Measurements from ENCODE around the gene SLC38A10. TPM values are rescaled to one million over a fixed set of nuclear protein-coding genes. Genes with fewer than 3 reads are reported as not detected.

Gene SLC38A10
- total and polyA plus RNA-seq, 2 donors from 2014 or later = 72.7 to 89.7 TPM

- FAIRE-seq (no peak), DNase-seq (no peak)
- intact Hi-C loops (cut with DNase I) = no loop called here
- peaks cover 0 to 12% (median 0%) of the 10 kb centered on the region in 3 donors for H3K4me1 ChIP-seq (ENCODE audit: control insufficient read depth in 2 of 3, insufficient read depth in 2 of 3, low read depth in 1 of 3, low read length in 3 of 3)
- no peaks in the 10 kb centered on the region for H3K27me3 ChIP-seq (ENCODE audit: control insufficient read depth, insufficient read depth, low read length)
- no peak for TF ChIP-seq CTCF (IDR thresholded peaks at IDR 0.05; ENCODE audit: borderline replicate concordance, extremely low read depth, insufficient read depth)
- no peak overlapping the region for H3K9ac ChIP-seq (ENCODE audit: low read length in 3 of 3)
- H3K36me3 ChIP-seq (ENCODE audit: control insufficient read depth in 2 of 3, insufficient read depth in 3 of 3, low read length in 3 of 3) = peaks cover 0 to 10% (median 7%) of the 10 kb centered on the region in 3 donors
- no peak overlapping the region for H3K27ac ChIP-seq (ENCODE audit: low read depth in 2 of 2, low read length in 2 of 2)
- H3K4me3 ChIP-seq (ENCODE audit: low read length in 3 of 3) = no peak overlapping the region
- H3K9me3 ChIP-seq (ENCODE audit: control insufficient read depth in 2 of 3, insufficient read depth in 1 of 3, low read length in 3 of 3) = no peaks in the 10 kb centered on the region
Observed at GRCh38 chr17:81288715-81289114, 6.4 kb downstream of the SLC38A10 start.

GRCh38 chr17:81287741-81288430 is 7.2 kb downstream of the SLC38A10 start:
- no peak overlapping the region for H3K27ac ChIP-seq (ENCODE audit: low read depth in 2 of 2, low read length in 2 of 2)
- FAIRE-seq (no peak), DNase-seq (no peak)
- H3K4me1 ChIP-seq (ENCODE audit: control insufficient read depth in 2 of 3, insufficient read depth in 2 of 3, low read depth in 1 of 3, low read length in 3 of 3) = peaks cover 0 to 9% (median 0%) of the 10 kb centered on the region in 3 donors
- no peaks in the 10 kb centered on the region for H3K27me3 ChIP-seq (ENCODE audit: control insufficient read depth, insufficient read depth, low read length)
- intact Hi-C loops (cut with DNase I) = no loop called here
- no peaks in the 10 kb centered on the region for H3K9me3 ChIP-seq (ENCODE audit: control insufficient read depth in 2 of 3, insufficient read depth in 1 of 3, low read length in 3 of 3)
- no peak for TF ChIP-seq CTCF (IDR thresholded peaks at IDR 0.05; ENCODE audit: borderline replicate concordance, extremely low read depth, insufficient read depth)
- peaks cover 0 to 10% (median 7%) of the 10 kb centered on the region in 3 donors for H3K36me3 ChIP-seq (ENCODE audit: control insufficient read depth in 2 of 3, insufficient read depth in 3 of 3, low read length in 3 of 3)
- no peak overlapping the region for H3K9ac ChIP-seq (ENCODE audit: low read length in 3 of 3)
- no peak overlapping the region for H3K4me3 ChIP-seq (ENCODE audit: low read length in 3 of 3)

GRCh38 chr17:81287152-81287551 is 8.0 kb downstream of the SLC38A10 start:
- no peak for TF ChIP-seq CTCF (IDR thresholded peaks at IDR 0.05; ENCODE audit: borderline replicate concordance, extremely low read depth, insufficient read depth)
- peak in 2 of 5 donors; percentile 38 to 71 for DNase-seq
- FAIRE-seq = no peak
- H3K9ac ChIP-seq (ENCODE audit: low read length in 3 of 3) = no peak overlapping the region
- intact Hi-C loops (cut with DNase I) = no loop called here
- H3K36me3 ChIP-seq (ENCODE audit: control insufficient read depth in 2 of 3, insufficient read depth in 3 of 3, low read length in 3 of 3) = peaks cover 0 to 10% (median 7%) of the 10 kb centered on the region in 3 donors
- no peaks in the 10 kb centered on the region for H3K9me3 ChIP-seq (ENCODE audit: control insufficient read depth in 2 of 3, insufficient read depth in 1 of 3, low read length in 3 of 3)
- no peak overlapping the region for H3K4me3 ChIP-seq (ENCODE audit: low read length in 3 of 3)
- H3K27ac ChIP-seq (ENCODE audit: low read depth in 2 of 2, low read length in 2 of 2) = no peak overlapping the region
- no peaks in the 10 kb centered on the region for H3K27me3 ChIP-seq (ENCODE audit: control insufficient read depth, insufficient read depth, low read length)
- peaks cover 0 to 9% (median 0%) of the 10 kb centered on the region in 3 donors for H3K4me1 ChIP-seq (ENCODE audit: control insufficient read depth in 2 of 3, insufficient read depth in 2 of 3, low read depth in 1 of 3, low read length in 3 of 3)

Data from kidney (tissue), 14 donors.